H1 (cell line): ENCODE results near the gene S100A6. TPM values are rescaled to one million over a fixed set of nuclear protein-coding genes. Genes with fewer than 3 reads are reported as not detected.

ENCODE experiments used
- CTCF ChIA-PET: fragments of 300-600 bp; sonication (Branson Sonifier 250); formaldehyde crosslinking; loops from one replicate; lab custom pipeline; 2021; ENCODE audit not compliant: partially characterized antibody; lab: Charles Lee
- POLR2A ChIA-PET: fragments of 300-600 bp; sonication (Branson Sonifier 250); formaldehyde crosslinking; loops from one replicate; lab custom pipeline; 2021; ENCODE audit warnings: inconsistent platforms; ENCODE audit not compliant: partially characterized antibody; lab: Charles Lee
- DNase-seq, 2 experiments: peaks; one replicate each; pipeline versions ENCODE4 v3.0.0 to v3.0.0-alpha.2; 2010 to 2022; ENCODE audit warnings: low spot score in 2 of 2, low read depth in 1 of 2, mixed read lengths in 1 of 2
- FAIRE-seq: peaks from 2 replicates; lab custom pipeline; 2011; peaks lifted over from hg19 to GRCh38; lab: Jason Lieb, UNC
- H2AFZ ChIP-seq: 2 replicates; pipeline ENCODE4 v1.8.1; 2012; ENCODE audit warnings: low read length, inconsistent platforms
- H2AK5ac ChIP-seq: 2 replicates; pipeline ENCODE4 v1.6.1; 2013; ENCODE audit warnings: low read depth, low read length
- H2BK120ac ChIP-seq: replicated peaks from 2 replicates; pipeline ENCODE3; 2013; ENCODE audit warnings: low read depth, low read length, inconsistent platforms
- H2BK12ac ChIP-seq: 2 replicates; pipeline ENCODE4 v1.6.1; 2013; ENCODE audit warnings: low read depth, low read length
- H2BK15ac ChIP-seq: 2 replicates; pipeline ENCODE4 v1.6.1; 2013; ENCODE audit warnings: low read length
- H2BK20ac ChIP-seq: 2 replicates; pipeline ENCODE4 v1.6.1; 2013; ENCODE audit warnings: low read length
- H2BK5ac ChIP-seq: 2 replicates; pipeline ENCODE4 v1.6.1; 2013; ENCODE audit warnings: low read depth, low read length
- H3K14ac ChIP-seq: 2 replicates; pipeline ENCODE4 v1.6.1; 2013; ENCODE audit warnings: inconsistent platforms; ENCODE audit not compliant: insufficient read length
- H3K18ac ChIP-seq: 2 replicates; pipeline ENCODE4 v1.6.1; 2013; ENCODE audit warnings: low read length; ENCODE audit errors: extremely low read depth
- H3K23ac ChIP-seq: 2 replicates; pipeline ENCODE4 v1.6.1; 2013; ENCODE audit warnings: inconsistent platforms; ENCODE audit not compliant: insufficient read length
- H3K23me2 ChIP-seq: 2 replicates; pipeline ENCODE4 v1.6.1; 2013; ENCODE audit warnings: low read depth, low read length
- H3K27ac ChIP-seq: 2 replicates; pipeline ENCODE4 v1.6.1; 2011; ENCODE audit warnings: low read depth, low read length, inconsistent platforms
- H3K27me3 ChIP-seq, 4 experiments: replicated peaks in 1 of 4; 1 replicate in 1 of 4; 2 replicates in 3 of 4; pipeline versions ENCODE4 v1.6.1 to v1.8.1; 2011 to 2013; ENCODE audit warnings: low read length in 3 of 4, mild to moderate bottlenecking in 3 of 4, inconsistent platforms in 2 of 4, mixed read lengths in 2 of 4, moderate library complexity in 1 of 4; ENCODE audit not compliant: control insufficient read depth in 3 of 4, insufficient read depth in 3 of 4; ENCODE audit errors: extremely low read depth in 1 of 4
- H3K36me3 ChIP-seq, 4 experiments: 2 replicates each; pipeline versions ENCODE4 v1.6.1 to v1.8.1; 2011 to 2013; ENCODE audit warnings: mild to moderate bottlenecking in 4 of 4, low read length in 3 of 4, moderate library complexity in 2 of 4, control low read depth in 1 of 4, inconsistent platforms in 1 of 4; ENCODE audit not compliant: insufficient read depth in 4 of 4, control insufficient read depth in 2 of 4
- H3K4ac ChIP-seq: replicated peaks from 2 replicates; pipeline ENCODE3; 2013; ENCODE audit warnings: low read length, low read depth, mixed read lengths, inconsistent platforms; ENCODE audit not compliant: insufficient read length
- H3K4me1 ChIP-seq, 4 experiments: replicated peaks in 1 of 4; 1 replicate in 1 of 4; 2 replicates in 3 of 4; pipeline versions ENCODE4 v1.6.1 to v1.8.1; 2011 to 2013; ENCODE audit warnings: low read length in 3 of 4, inconsistent platforms in 2 of 4, mixed read lengths in 1 of 4; ENCODE audit not compliant: insufficient read depth in 4 of 4, control insufficient read depth in 3 of 4
- H3K4me2 ChIP-seq, 2 experiments: 2 replicates each; pipeline versions ENCODE4 v1.6.1 to v1.8.1; 2011 to 2013; ENCODE audit warnings: low read depth in 2 of 2, low read length in 2 of 2, control low read depth in 1 of 2, inconsistent platforms in 1 of 2, mild to moderate bottlenecking in 1 of 2; ENCODE audit not compliant: insufficient read depth in 1 of 2
- H3K4me3 ChIP-seq, 4 experiments: fragments of 200-600, 300-600 bp in 1 of 4; sonication (generic), shearing (Covaris generic), sonication (Bioruptor Twin) in 1 of 4; 2 replicates each; pipeline versions ENCODE4 v1.5.1 to v1.8.1; 2011 to 2016; ENCODE audit warnings: low read length in 4 of 4, low read depth in 3 of 4, control low read depth in 2 of 4, inconsistent platforms in 2 of 4, mild to moderate bottlenecking in 2 of 4, mixed read lengths in 1 of 4, moderate library complexity in 1 of 4; ENCODE audit not compliant: insufficient read depth in 2 of 4; ENCODE audit errors: extremely low read depth in 1 of 4
- H3K56ac ChIP-seq: replicated peaks from 2 replicates; pipeline ENCODE3; 2013; ENCODE audit warnings: low read depth, mild to moderate bottlenecking, mixed read lengths, low read length, inconsistent platforms; ENCODE audit not compliant: insufficient read length
- H3K79me1 ChIP-seq: 2 replicates; pipeline ENCODE4 v1.6.1; 2013; ENCODE audit warnings: low read depth, low read length, control low read depth
- H3K79me2 ChIP-seq, 2 experiments: 2 replicates each; pipeline versions ENCODE4 v1.6.1 to v1.8.1; 2012 to 2013; ENCODE audit warnings: low read length in 2 of 2, mild to moderate bottlenecking in 2 of 2, inconsistent platforms in 1 of 2; ENCODE audit not compliant: insufficient read depth in 2 of 2, control insufficient read depth in 1 of 2
- H3K9ac ChIP-seq, 4 experiments: replicated peaks in 1 of 4; 1 replicate in 1 of 4; 2 replicates in 3 of 4; pipeline versions ENCODE4 v1.6.1 to v1.8.1; 2011 to 2013; ENCODE audit warnings: low read depth in 3 of 4, low read length in 3 of 4, control low read depth in 2 of 4, mild to moderate bottlenecking in 2 of 4, moderate library complexity in 2 of 4, inconsistent platforms in 1 of 4; ENCODE audit errors: extremely low read depth in 1 of 4
- H3K9me3 ChIP-seq, 2 experiments: 2 replicates each; pipeline versions ENCODE4 v1.6.1 to v1.8.1; 2012 to 2013; ENCODE audit warnings: mild to moderate bottlenecking in 2 of 2, moderate library complexity in 2 of 2, control low read depth in 1 of 2, inconsistent platforms in 1 of 2, low read depth in 1 of 2, low read length in 1 of 2, mixed read lengths in 1 of 2; ENCODE audit not compliant: insufficient read depth in 2 of 2
- H4K20me1 ChIP-seq, 2 experiments: replicated peaks in 1 of 2; 2 replicates each; pipeline versions ENCODE3 to v1.8.1; 2011 to 2013; ENCODE audit warnings: inconsistent platforms in 2 of 2, low read length in 2 of 2, mild to moderate bottlenecking in 1 of 2; ENCODE audit not compliant: insufficient read depth in 2 of 2, control insufficient read depth in 1 of 2
- H4K5ac ChIP-seq: 2 replicates; pipeline ENCODE4 v1.6.1; 2013; ENCODE audit warnings: low read length, low read depth, mixed read lengths, inconsistent platforms; ENCODE audit not compliant: insufficient read length
- H4K8ac ChIP-seq: 2 replicates; pipeline ENCODE4 v1.8.0; 2013; ENCODE audit warnings: mild to moderate bottlenecking, moderate library complexity, low read length, inconsistent platforms; ENCODE audit not compliant: insufficient read depth; ENCODE audit errors: extremely low read depth
- H4K91ac ChIP-seq: replicated peaks from 2 replicates; pipeline ENCODE3; 2013; ENCODE audit warnings: low read length, mixed read lengths, inconsistent platforms; ENCODE audit not compliant: insufficient read length
- CTCF ChIP-seq, 3 experiments: IDR thresholded peaks; 1 replicate in 2 of 3; 2 replicates in 1 of 3; pipeline versions ENCODE4 v1.5.1 to v1.6.1; 2011; ENCODE audit warnings: low read length in 3 of 3, mild to moderate bottlenecking in 3 of 3, inconsistent platforms in 2 of 3, low read depth in 1 of 3, moderate library complexity in 1 of 3; ENCODE audit not compliant: insufficient read depth in 1 of 3; ENCODE audit errors: control extremely low read depth in 1 of 3
- RAD21 ChIP-seq, 2 experiments: IDR thresholded peaks in 1 of 2; conservative IDR thresholded peaks in 1 of 2; 2 replicates each; pipeline ENCODE4 v1.6.1; 2011; ENCODE audit warnings: low read depth in 2 of 2, low read length in 2 of 2, improper control_type of control experiment in 1 of 2, inconsistent platforms in 1 of 2, mild to moderate bottlenecking in 1 of 2, moderate library complexity in 1 of 2
- RBBP5 ChIP-seq: IDR thresholded peaks from 2 replicates; pipeline ENCODE4 v1.7.1; 2012; ENCODE audit warnings: low read depth, mild to moderate bottlenecking, inconsistent platforms, low read length, moderate library complexity, borderline replicate concordance
- WGBS, 2 experiments: shearing (Covaris generic) in 1 of 2; methylation state at CpG; one replicate each; pipeline versions ENCODE4 v1.1.6 to v1.1.7; 2013 to 2015; ENCODE audit warnings: low lambda C conversion rate in 2 of 2, mixed read lengths in 2 of 2, inconsistent platforms in 1 of 2, low coverage in 1 of 2, missing lambda C conversion rate in 1 of 2; ENCODE audit not compliant: insufficient replicate concordance in 2 of 2, insufficient coverage in 1 of 2, insufficient read length in 1 of 2; ENCODE audit errors: extremely low coverage in 1 of 2, missing lambda C conversion rate in 1 of 2; 5-methylcytosine and 5-hydroxymethylcytosine counted together
- polyA plus RNA-seq, 7 experiments: library from polyadenylated mRNA; depleted of rRNA in 3 of 7; stranded (reverse) in 5 of 7; unstranded in 2 of 7; fragments of >200 nt in 5 of 7; fragments of 200-250 nt in 2 of 7; gene quantifications; 1 replicate in 5 of 7; 2 replicates in 1 of 7; 4 replicates in 1 of 7; pipeline versions ENCODE4 v1.2.1 to v1.2.3, GENCODE V29; 2011 to 2013; ENCODE audit warnings: missing spikeins in 2 of 7, mixed read lengths in 2 of 7
- total RNA-seq: library from RNA; stranded (reverse); fragmentation: NEBNext Ultra II Directional; extraction: Animal tissue kit (Norgen Biotek cat#: 25700); gene quantifications from 2 replicates; pipeline ENCODE4 v1.2.1, GENCODE V29; 2021

S100A6 gene
- total and polyA plus RNA-seq, 2 of the 8 experiments (the other 6 are each of a cell fraction or from before 2014, with no cell fraction given) = 11.1 to 63.0 TPM

GRCh38 chr1:153552335-153552734 is 16.5 kb upstream of the S100A6 start:
- POLR2A ChIA-PET = interaction anchor here (1.0 to 1.5 kb wide), 4 partner anchors 10 to 82 kb away, joined by 3 to 6 read pairs (median 4); partner anchors contain the start of genes CHTOP and S100A13
- no peak overlapping the region for H3K27ac ChIP-seq

More at GRCh38 chr1:153552335-153552734, 16.5 kb upstream of the S100A6 start:
- Histone ChIP-seq H3K79me1 (no peaks in the 10 kb centered on the region), H3K4me3 (no peak overlapping the region), H3K36me3 (no peaks in the 10 kb centered on the region), H3K9ac (no peak overlapping the region), H3K23me2 (no peaks in the 10 kb centered on the region), H3K4me1 (peaks cover 0 to 14% (median 4%) of the 10 kb centered on the region in 4 experiments; a peak in 4 of 7 replicates), H3K23ac (no peak overlapping the region), H4K91ac (no peak overlapping the region), H2BK20ac (no peak overlapping the region), H2BK15ac (no peak overlapping the region), H2AK5ac (no peak overlapping the region), H4K20me1 (no peaks in the 10 kb centered on the region), H3K9me3 (no peaks in the 10 kb centered on the region), H3K4ac (no peak overlapping the region), H2AFZ (no peak overlapping the region), H3K27me3 (no peaks in the 10 kb centered on the region; a peak in 3 of 7 replicates), H4K5ac (no peak overlapping the region), H3K4me2 (no peak overlapping the region), H3K14ac (no peak overlapping the region), H2BK5ac (no peak overlapping the region), H3K79me2 (no peaks in the 10 kb centered on the region), H4K8ac (no peak overlapping the region), H2BK120ac (no peak overlapping the region), H3K18ac (no peak overlapping the region), H2BK12ac (no peak overlapping the region), H3K56ac (no peak overlapping the region)
- DNase-seq (no peak), FAIRE-seq (no peak)
- CTCF ChIA-PET = interaction anchor here (0.8 to 12.9 kb wide), 17 partner anchors 8 to 533 kb away, joined by 3 to 165 read pairs (median 4); partner anchors contain the start of genes S100A1, S100A13, S100A2 and S100A5
- TF ChIP-seq RBBP5 (no peak), CTCF (IDR thresholded peaks at IDR 0.05; ENCODE audit: control extremely low read depth in 1 of 3, insufficient read depth in 1 of 3, low read depth in 1 of 3, low read length in 3 of 3) (peak; percentile 24 to 40 (median 31)), RAD21 (IDR thresholded peaks at IDR 0.05 in 1 of 2, conservative IDR thresholded peaks at IDR 0.05 in 1 of 2; ENCODE audit: low read depth in 2 of 2, low read length in 2 of 2) (peak in 1 of 2 experiments; percentile 35; a peak in 1 of 4 replicates)
- 85% methylated on average over 8 of the region's 8 CpGs; no CpG with 5 or more reads in 1 of the 2 experiments for WGBS, 2 experiments
